Hematopoietic multipotent progenitor cell treated with erythropoietin and hydrocortisone succinate and interleukin-3 and kit ligand, for 6 days (in vitro differentiated cells): Measurements from ENCODE around the gene NRL.

ENCODE experiments used
- DNase-seq: peaks from one replicate; pipeline ENCODE4 v3.0.0-alpha.2; 2015

Gene NRL

DNA sequence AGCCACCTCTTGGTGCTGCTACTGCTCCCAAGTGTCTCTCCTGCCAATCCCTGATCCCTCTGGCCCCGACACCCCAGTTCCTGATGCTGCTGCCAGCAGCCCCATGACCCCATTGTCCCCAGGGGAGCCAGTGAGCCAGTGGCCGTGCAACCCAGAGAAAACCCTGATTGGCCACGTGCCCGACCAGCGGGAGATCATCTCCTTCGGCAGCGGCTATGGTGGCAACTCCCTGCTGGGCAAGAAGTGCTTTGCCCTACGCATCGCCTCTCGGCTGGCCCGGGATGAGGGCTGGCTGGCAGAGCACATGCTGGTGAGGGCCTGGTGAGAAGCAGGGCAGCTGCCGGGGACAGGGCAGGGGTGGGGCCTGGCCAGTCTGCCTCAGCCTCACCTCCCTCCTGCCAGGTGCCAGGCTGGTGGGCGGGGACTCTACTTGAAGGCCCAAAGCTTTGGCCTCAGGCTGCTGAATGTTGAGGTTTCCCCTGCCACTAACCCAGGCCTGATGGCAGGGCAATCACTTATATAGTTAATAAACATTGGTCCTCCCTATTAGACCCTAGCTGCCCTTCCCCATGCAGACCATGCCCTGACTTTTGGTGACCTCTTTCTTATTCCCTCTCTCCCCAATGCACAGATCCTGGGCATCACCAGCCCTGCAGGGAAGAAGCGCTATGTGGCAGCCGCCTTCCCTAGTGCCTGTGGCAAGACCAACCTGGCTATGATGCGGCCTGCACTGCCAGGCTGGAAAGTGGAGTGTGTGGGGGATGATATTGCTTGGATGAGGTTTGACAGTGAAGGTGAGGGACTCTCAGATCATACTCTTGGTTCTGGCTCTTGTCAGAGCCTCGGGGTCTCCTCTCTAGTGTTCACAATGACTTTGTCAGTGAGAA is 15.6 kb downstream of the NRL start:
- no peak for DNase-seq

DNA sequence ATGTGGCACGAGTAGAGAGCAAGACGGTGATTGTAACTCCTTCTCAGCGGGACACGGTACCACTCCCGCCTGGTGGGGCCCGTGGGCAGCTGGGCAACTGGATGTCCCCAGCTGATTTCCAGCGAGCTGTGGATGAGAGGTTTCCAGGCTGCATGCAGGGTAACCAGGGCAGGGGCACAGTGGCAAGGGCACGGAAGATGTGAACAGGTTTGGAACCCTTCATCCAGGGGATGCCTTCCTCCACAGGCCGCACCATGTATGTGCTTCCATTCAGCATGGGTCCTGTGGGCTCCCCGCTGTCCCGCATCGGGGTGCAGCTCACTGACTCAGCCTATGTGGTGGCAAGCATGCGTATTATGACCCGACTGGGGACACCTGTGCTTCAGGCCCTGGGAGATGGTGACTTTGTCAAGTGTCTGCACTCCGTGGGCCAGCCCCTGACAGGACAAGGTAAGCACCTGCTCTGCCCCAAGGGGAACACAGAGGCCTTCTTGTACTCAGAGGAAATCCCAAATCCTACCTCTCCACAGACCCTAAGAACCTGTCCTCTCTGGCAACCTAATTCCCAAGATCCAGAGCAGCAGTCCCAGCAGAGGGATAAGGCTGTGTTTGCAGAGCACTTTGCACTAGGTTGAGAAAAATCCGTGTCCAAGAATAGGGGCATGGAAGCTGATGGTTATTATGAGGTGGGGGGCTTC is 16.4 kb downstream of the NRL start:
- DNase-seq: no peak

DNA sequence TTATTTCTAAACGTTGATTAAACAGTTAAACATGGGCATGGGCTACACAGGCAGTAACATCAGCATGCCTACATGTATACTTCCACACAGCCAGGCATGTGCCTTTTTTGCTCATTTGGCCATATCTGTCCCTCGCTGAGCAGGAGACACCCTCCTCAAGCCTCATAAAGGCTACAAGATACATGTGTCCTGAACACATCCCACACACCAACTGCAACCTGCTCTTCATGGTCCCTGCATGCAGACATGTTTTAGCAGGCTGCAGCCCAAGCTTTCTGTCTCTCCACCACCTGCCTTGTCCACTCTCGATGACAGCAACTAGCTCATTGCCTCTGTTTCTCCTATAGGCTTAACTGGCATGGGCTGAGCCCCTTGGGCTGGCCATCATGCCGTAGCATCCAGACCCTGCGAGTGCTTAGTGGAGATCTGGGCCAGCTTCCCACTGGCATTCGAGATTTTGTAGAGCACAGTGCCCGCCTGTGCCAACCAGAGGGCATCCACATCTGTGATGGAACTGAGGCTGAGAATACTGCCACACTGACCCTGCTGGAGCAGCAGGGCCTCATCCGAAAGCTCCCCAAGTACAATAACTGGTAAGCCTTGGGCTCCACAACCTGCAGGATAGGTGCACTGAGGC is 18.1 kb downstream of the NRL start:
- DNase-seq: no peak

DNA sequence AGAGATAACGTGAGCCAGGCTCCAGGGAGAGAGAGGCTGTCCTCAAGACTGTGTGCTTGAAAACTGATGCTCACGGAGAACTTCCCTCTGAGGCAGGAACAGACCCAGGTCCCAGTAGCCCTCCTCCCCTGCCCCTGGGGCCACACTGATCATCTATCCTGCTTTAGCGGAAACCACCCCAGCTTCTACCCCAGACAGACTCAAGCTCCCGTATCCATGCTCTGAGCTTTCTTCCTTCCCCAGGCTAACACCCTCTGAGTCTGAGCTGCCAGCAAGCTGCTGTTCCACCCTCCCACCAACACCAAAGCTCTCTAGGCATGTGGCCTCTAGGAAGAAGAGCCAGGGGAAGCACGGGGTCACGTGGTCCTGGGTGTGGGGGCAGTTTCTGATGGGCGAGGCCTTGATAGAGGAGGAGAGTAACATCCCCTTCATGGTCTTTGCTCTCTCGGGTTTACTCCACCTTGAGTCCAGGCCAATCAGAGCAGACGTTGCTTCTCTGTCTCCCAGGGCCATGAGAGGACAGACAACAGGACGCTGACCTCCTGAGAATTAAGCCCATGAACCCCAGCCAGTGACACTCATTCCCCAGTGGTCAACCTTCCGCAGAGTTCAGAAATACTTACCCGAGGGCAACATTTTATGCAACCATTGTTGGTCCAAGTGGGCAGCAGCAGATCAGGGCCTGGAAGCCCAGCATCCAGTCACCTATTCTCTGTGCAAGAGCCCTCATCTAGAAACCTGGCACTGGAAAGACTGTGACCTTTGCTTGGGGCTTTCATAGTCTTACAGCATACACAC is 19.3 kb downstream of the NRL start:
- DNase-seq: peak; percentile 97

DNA sequence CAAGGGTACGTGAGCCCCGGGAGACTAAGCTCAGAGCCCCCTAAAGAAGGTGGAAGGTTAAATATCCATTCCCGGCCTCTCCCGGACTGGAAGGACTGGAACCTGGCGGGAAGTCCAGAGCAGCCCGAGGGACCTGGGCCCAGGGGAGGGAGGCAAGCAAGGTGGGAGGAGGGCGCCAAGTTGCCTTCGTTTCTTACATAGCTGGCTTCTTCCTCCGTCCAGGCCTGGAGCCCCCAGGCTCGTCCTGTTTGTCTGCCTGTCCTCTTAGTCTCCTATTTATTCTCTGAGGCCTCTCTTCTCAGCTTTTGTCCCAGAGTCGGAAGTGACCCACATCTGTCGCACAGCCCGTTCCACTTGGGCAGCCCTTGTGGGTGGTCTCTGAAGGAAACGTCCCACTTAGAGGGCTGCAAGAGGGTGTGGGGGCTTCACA is 19.9 kb downstream of the NRL start:
- peak; percentile 42 for DNase-seq

DNA sequence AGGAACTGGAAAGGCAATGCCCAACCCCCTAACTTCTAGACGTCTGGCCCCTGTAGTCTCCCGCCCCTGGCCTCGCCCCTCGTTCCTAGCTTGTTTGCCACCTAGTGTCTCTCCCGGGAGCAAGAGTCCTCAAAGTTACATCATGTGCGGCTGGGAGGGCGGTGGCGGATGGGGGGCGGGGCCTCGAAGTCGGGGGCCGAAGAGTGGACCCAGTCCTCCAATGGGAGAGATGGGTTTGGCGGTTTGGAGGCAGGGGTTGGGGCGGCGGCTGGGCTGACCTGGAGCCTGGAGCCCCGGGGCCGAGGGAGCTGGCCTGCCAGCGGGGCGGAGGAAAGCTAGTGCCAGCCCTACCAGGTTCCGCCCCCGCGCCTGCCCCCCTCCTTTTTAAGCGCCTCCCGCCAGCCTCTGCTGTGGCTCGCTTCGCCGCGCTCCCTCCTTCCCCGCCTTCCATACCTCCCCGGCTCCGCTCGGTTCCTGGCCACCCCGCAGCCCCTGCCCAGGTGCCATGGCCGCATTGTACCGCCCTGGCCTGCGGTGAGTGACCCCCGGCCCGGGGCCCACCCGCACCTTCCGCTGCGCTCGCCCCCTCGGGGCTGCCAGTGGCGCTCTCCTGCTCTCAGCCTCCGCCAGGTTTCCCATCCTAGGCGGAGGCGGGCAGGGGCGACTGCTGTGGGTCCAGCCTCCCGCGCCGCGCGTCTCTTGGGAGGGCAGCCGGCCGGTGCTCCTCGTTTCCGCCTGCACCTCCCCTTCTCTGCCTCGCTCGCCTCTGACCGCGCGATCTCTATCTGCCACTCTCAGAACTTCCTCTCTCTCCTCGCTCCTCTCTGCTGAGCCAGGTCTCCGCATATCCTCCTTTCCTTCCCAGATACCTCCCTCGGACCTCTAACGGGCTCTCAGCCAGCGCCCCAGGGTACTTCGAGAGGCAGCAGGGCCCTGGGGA is 20.6 kb downstream of the NRL start, which contains the start of gene PCK2:
PCK2 (plus strand) TSS at position 411 of the 940 bp plus-strand sequence; CDS start at position 506, 95 bp downstream.
- peak; percentile 97 for DNase-seq

DNA sequence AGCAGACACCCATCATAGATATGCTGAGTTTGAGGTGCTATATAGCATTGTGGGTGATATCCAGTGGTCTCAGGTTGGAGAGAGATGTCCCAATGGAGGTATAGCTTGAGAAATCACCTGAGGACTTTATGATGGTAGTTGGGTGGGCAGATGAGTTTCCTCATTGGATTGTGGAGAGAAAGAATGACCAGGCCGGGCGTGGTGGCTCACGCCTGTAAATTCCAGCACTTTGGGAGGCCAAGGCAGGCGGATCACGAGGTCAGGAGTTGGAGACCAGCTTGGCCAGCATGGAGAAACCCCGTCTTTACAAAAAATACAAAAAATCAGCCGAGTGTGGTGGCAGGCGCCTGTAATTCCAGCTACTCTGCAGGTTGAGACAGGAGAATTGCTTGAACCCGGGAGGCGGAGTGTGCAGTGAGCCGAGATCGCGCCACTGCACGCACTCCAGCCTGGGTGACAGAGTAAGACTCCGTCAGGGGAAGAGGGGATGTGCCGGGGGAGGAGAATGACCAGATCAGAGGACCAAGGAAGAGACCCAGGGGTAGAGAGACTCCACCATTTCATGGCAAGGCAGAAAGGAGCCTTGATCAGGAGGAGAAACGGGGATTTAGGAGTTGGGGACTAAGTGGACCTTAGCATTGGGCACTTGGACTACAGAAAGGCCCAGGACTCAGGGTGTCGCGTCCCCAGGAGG is 21.4 kb downstream of the NRL start:
- no peak for DNase-seq

DNA sequence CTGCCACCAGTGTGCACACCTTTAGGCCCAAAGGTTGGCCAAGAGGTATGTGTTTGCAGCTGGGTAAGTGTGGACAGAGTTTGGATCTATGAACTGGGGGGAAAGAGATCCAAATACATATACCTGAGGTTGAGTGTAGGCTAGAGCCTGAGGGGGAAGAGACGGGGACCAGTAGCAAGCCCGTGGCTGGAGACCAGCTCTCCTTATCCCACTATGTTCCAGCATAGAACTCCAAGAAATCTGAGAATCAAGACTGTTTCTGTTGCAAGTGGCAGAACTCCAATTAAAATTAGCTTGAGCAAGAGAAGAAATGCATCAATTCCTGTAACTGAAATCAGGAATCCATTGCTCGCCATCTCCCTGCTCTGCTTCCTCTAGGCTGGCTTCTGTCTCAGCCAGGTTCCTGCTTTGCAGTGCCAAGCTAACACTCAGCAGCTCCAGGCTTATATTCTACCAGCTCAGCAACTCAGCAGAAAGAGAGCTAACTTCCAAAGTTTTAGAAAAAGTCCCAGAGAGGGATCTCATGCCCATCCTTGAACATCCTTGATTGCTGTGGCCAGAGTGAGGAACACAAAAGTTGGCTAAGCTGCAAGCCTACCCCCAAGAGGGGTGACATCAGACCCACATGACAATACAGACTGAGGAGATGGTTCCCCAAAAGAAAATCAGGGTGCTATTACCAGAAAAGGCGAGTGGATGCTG is 22.1 kb downstream of the NRL start:
- no peak for DNase-seq

DNA sequence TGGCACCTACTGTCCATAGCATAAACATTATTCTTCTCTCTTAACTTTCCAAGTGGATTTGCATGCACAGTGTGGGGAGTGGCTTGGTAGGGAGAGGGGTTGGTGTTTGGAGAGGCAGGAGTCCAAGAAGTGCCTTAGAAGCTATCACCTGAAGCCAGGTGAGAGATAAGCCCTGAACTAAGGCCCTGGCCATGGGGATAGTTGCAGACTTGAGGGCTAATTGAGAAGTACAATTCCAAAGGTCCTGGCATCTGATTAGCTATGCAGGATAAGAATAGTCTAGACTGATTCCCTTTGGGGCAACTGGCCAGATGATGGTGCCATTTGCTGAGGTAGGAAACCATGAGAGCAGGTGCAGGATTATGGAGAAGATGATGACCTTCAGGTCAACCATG is 22.6 kb downstream of the NRL start:
- no peak for DNase-seq

DNA sequence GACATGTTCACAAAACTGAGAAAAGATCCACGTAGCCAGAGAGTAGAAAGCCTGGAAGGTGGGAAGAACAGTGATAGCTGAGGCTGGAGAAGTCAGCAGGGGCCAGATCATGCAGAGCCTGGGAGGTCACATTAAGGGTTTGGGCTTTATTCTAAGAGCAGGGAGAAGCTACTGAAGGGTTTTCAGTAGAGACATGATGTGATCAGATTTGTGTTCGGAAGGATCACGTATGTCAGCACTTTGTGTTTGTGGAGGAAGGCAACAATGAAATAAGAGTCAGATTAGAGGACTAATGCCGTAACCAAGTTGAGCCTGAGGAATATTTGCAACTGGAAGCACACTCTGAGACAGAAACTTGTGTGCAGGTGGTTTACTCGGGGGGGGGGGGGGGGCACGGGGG is 24.9 kb downstream of the NRL start:
- DNase-seq: no peak

DNA sequence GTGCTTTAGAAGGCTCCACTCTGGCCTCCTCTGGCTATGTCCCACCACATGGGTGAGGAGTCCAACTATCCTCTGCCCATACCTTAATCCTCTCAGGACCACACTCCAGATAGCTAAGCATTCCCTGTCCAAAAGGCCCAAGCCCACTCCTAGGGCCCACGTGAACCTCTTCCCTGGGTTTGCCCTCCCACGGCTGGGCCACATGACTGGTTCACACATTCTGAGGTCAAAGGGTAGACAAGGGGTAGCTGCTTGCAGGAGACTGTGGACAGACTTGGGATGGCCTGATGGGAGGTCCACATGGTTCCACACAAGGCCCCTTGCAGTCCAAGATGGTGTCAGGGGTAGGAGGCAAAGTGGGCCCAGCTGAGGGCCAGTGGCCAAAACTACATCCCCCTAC is 26.7 kb downstream of the NRL start:
- DNase-seq: no peak

DNA sequence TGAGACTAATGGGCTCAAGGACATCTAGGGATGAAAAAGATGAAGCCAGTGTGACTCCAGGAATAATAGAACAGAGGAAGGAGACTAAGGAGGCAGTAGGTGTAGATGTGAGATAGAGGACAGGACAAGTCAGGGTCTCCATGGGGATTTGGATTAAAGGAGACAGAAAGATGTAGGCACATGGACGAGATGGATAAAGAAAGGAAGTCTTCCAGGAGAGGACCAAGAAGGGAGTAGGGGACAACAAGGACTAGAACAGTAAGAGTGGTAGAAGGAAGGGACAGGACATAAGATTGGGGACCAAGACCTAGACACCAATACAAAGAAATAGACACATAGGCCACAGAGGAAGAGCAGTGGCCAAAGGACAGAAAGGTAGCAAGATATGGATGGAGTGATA is 27.7 kb downstream of the NRL start:
- no peak for DNase-seq

DNA sequence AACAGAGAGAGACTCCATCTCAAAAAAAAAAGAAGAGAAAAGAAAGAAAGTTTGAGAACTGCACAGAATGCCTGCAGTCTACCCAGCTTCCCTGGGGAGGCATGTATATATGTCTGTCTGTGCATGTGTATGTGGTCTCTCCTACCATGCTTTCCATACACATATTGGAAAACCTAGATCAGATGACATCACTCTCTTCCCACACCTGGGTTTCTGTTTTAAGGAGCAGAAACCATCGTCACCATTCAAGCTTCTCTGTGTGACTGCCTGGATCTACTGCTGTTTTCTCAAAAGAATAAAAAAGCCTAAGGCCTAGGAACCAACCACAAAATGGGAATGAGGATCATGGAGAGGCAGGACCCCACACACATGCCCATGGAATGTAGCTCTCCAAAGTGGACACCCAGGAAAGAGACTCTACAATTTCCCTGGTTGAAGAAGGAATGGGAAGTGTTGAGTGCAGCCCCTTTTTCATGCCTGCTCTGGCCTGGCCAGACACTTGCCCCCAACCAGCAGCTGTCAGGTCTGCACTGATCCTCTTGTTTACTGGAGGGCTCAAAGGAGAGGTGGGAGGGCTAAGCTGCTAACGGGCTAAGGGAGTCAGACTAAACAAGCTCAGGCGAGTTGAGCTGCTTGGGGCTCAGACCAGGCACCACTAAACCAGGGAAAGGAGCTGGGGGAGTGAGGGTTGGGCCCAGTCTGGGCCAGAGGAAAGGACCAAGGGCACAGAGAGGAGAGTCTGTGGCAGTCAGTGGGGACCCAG is 28.4 kb downstream of the NRL start:
- DNase-seq: no peak

DNA sequence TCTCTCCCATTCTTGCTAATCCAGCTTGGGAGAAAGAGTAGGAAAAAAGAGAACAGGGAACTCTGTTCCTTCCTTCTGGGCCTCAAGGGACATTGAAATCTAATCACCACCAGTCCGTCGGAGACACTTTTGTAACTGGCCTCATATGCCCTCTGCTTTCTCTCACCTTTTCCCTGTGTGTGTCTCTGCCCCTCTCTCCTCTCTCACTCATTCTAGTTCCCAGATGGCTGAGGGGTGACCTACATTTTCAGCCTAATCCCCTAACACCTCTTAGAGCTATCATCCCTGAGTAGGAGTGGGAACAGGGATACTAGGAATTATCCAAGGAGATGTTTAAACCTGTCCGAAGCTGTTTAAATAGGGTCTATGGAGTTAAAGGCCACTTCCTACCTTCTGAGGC is 29.5 kb downstream of the NRL start:
- DNase-seq: no peak

DNA sequence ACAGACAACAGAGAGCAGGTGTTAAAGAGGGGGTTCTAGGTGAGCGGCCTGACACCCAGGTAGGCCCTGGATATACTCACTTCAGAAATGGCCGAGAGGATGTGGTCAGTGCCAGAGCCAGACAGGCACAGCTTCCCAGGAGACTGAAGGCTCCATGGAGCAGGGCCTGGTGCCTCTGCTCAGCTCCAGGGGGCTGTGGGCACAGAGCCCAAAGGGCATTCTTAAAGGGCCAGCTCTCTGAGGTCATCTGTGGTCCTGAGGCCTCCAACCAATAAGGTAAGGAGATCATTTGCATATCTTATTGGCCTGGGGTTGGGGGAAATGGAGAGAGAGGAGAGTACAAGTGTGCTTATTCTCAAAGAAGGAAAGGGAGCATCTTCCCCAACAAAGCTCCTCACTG is 30.3 kb downstream of the NRL start:
- DNase-seq: no peak

DNA sequence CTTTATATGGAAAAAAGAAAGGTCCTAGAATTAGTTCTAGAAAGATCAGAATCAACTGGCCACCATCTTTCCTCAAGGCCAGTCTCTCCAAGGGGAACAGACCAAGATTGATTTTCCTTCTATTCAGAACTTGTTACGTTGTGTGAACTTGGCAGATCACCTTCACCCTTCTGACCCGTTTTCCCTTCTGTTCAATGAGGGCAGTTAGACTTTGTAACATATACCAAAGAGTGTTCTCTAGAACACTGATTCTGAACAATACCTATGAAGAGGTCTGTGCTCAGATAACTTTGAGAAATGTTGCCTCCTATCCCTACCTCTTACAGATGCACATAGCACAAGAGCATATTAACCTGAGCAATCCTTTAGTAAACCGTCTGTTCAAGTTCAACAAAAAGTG is 31.3 kb downstream of the NRL start:
- no peak for DNase-seq

DNA sequence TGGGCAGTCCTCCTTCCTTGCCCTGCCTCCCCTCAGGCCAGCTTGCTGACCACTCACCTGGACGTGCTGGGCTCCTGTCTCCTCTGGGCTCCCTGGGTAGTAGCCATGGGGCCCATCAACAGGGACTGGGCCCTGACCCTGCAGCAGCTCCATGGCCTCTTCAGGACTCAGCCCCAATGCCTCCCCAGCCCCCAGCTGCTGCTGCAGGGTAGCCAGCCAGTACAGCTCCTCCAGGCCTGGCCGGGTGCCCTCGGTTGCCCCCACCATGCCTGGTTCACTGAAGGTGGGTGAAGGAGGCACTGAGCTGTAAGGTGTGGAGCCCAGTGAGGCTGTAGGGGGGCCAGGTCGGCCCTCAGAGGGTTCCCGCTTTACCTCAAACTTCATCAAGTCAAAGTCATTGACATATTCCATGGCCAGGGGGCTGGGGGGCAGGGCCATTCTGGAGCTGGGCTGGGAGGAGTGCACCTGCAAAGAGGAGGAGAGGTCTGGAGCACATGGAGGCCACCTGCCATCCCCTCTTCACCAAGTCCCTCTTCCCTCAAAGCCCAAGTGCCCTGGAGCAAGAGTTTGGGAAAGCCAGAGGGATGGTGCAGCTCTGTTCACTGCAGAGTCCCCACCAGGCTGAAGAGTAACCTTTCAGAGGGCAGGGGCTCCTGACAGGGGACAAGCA is 32.2 kb downstream of the NRL start:
- DNase-seq: no peak

DNA sequence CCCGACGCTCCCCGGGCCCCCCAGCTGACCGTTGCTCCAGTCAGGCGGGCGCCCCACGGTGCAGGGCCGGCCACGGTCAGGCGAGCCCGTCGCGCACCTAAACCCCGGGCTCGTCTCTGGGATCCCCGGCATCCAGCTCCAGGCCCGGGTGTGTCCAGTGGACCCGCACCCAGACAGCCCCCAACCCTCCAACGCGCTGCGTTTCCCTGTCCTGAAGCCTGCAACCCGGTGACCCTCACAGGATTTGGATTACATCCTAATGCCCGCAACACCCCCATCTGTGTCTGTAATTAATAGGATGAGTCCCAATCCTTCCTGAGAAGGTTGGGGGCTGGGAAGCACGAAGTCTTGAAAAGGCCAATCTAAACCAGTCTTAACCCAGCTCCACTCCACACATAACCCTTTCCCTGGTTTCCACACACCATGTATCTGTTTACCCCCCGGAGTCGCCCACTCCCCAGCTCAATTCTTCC is 33.0 kb downstream of the NRL start:
- DNase-seq: no peak
